Effector memory CD8-positive, alpha-beta T cell (primary cell): ENCODE data around the gene VTI1A.

Source experiments
- ATAC-seq: fragments of 150-1000 bp; cut with Tn5 transposase; replicated peaks from 2 replicates; pipeline ENCODE4 v1.10.0; 2021; ENCODE audit warnings: mild to moderate bottlenecking, moderate library complexity
- DNase-seq, 3 experiments: peaks; one replicate each; pipeline ENCODE4 v3.0.0; 2021
- H3K27ac Mint-ChIP-seq, 2 donors: one replicate each; pipeline ENCODE4 v1.8.0; 2022; ENCODE audit warnings: mild to moderate bottlenecking in 2 of 2, mixed read lengths in 2 of 2, moderate library complexity in 2 of 2
- H3K27me3 Mint-ChIP-seq, 2 donors: one replicate each; pipeline ENCODE4 v1.8.0; 2022; ENCODE audit warnings: mixed read lengths in 2 of 2
- H3K36me3 Mint-ChIP-seq: one replicate; pipeline ENCODE4 v1.8.0; 2022; ENCODE audit warnings: mild to moderate bottlenecking, moderate library complexity, mixed read lengths; ENCODE audit not compliant: insufficient read depth
- H3K4me1 Mint-ChIP-seq, 2 donors: one replicate each; pipeline ENCODE4 v1.8.0; 2022; ENCODE audit warnings: low read depth in 2 of 2, mixed read lengths in 2 of 2
- H3K4me3 Mint-ChIP-seq, 2 donors: one replicate each; pipeline ENCODE4 v1.8.0; 2022; ENCODE audit warnings: mild to moderate bottlenecking in 2 of 2, mixed read lengths in 2 of 2, moderate library complexity in 2 of 2
- H3K9me3 Mint-ChIP-seq, 2 donors: one replicate each; pipeline ENCODE4 v1.8.0; 2022; ENCODE audit warnings: mixed read lengths in 2 of 2

VTI1A gene

DNA sequence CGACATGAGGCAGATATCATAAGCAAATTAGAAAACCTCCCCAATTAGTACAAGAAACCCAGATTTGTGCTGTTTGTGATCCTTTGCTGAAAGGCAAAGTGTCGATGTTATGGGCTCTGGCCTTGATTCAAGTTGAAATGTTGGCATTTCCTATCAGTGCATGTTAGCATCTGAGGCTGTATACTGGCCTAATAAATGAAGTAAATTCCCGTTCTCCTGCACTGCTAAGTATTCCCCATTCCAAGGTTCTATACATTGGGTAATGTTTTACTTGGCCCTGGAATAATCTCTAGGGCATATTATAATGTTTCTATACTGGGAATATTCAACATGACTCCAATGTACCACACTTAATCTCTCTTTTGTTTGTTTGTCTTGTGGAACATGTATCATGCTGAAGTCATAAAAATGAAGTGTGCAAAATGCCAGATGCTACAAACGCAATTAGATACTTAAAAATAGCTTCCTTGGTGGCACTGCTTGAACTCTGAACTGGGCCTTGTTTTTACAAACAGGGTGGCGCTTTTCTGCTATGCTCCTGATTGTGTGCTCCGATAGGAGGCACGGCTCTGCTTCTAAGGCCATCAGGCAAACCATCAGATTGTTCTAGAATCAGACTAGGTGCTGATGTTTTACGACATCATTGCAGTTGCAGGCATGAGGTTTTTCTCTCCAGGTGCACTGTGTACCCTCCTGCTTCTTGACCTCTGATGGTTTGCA, 346.3 kb downstream of the VTI1A start:
- Mint-ChIP-seq H3K27me3 (no peaks in the 10 kb centered on the region), H3K9me3 (peaks cover 3 to 7% of the 10 kb centered on the region in 2 donors), H3K4me3 (no peak overlapping the region), H3K4me1 (peaks cover 0 to 3% of the 10 kb centered on the region in 2 donors), H3K27ac (peak overlapping the region in 1 of 2 donors; percentile 36), H3K36me3 (peaks cover 2% of the 10 kb centered on the region)
- DNase-seq: no peak
- ATAC-seq: no peak

DNA sequence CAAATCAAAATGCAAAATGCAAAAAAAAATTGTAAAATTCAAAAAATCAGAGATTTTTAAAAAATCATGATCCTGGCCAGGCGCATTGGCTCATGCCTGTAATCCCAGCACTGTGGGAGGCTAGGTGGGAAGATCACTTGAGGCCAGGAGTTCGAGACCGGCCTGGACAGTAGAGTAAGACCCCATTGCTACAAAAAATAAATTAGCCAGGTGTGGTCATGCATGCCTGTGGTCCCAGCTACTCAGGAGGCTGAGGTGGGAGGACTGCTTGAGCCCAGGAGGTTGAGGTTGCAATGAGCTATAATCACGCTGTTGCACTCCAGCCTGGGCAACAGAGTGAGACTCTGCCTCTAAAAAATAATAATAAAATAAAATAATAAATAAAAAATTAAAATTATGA, 347.2 kb downstream of the VTI1A start:
- Mint-ChIP-seq H3K27me3 (no peaks in the 10 kb centered on the region), H3K4me1 (peaks cover 0 to 3% of the 10 kb centered on the region in 2 donors), H3K36me3 (peaks cover 2% of the 10 kb centered on the region), H3K9me3 (peaks cover 3 to 6% of the 10 kb centered on the region in 2 donors), H3K27ac (no peak overlapping the region), H3K4me3 (no peak overlapping the region)
- ATAC-seq (no peak), DNase-seq (no peak)

DNA sequence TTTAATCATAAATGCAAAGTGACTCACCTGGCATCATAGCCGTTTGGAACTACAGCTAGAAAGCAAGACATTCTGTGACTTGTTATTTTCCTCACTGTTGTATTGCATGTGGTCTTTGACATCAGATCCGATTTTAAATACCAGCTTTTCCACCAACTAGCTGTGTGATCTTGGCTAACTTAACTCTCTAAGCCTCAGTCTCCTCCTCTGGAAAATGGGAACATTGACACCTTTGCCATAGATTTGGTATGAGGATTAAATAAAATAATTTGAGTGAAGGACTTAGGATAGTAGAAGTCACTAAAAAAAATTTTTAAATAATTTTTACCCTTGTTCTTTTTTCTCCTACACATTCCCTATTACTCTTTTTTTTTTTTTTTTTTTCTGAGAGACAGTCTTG, 348.1 kb downstream of the VTI1A start:
- no peak overlapping the region for H3K4me3 Mint-ChIP-seq
- H3K9me3 Mint-ChIP-seq: peaks cover 0 to 2% of the 10 kb centered on the region in 2 donors
- peaks cover 2% of the 10 kb centered on the region for H3K36me3 Mint-ChIP-seq
- ATAC-seq (no peak), DNase-seq (no peak)
- peaks cover 0 to 7% of the 10 kb centered on the region in 2 donors for H3K4me1 Mint-ChIP-seq
- H3K27ac Mint-ChIP-seq: no peak overlapping the region
- H3K27me3 Mint-ChIP-seq: no peaks in the 10 kb centered on the region

DNA sequence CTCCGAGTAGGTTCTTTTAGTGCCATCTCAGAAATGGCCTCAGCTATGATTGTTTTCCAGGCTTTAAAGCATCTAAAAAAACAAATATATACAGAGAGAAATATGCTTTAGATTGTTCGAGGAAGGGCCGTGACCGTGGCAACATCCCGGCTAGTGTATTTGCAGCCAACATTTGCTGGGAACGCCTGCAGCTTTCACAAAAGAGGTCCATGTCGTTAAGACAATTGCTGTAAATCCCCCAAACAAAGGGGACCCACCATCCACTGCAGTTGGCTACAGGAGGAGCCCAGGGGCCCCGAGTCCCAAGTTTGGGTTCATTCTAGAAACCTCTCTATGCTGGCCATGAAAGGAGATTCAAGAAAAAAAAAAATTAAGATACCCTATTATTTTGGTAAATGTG, 350.2 kb downstream of the VTI1A start:
- Mint-ChIP-seq H3K27me3 (no peaks in the 10 kb centered on the region), H3K36me3 (peaks cover 3% of the 10 kb centered on the region)

DNA sequence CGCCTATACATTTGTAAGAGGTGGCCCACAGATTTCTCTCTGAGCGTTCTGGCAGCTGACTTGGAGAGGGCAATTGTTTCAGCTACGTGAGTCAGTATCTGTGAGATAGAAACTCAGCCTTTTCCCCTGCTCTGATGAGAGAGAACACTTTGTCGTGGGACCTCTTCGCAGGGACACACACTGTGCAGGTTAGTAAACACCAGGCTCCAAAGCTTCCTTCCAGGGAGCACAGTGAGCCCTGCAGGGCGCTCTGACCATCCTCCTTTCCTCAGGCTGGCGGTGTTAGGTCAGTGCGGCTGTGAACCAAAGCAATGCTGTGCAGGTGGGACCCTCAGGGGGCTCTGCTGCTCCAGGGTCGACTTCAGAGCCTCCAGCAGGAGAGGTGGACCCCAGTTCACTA, 350.8 kb downstream of the VTI1A start:
- H3K4me1 Mint-ChIP-seq: peaks cover 0 to 7% of the 10 kb centered on the region in 2 donors
- no peaks in the 10 kb centered on the region for H3K27me3 Mint-ChIP-seq
- ATAC-seq (no peak), DNase-seq (no peak)
- no peak overlapping the region for H3K4me3 Mint-ChIP-seq
- H3K36me3 Mint-ChIP-seq: peaks cover 3% of the 10 kb centered on the region
- no peaks in the 10 kb centered on the region for H3K9me3 Mint-ChIP-seq
- no peak overlapping the region for H3K27ac Mint-ChIP-seq

More for the DNA sequence above, 350.2 kb downstream of the VTI1A start:
- peaks cover 0 to 7% of the 10 kb centered on the region in 2 donors for H3K4me1 Mint-ChIP-seq
- H3K4me3 Mint-ChIP-seq: no peak overlapping the region
- ATAC-seq (no peak), DNase-seq (no peak)
- no peak overlapping the region for H3K27ac Mint-ChIP-seq
- no peaks in the 10 kb centered on the region for H3K9me3 Mint-ChIP-seq

DNA sequence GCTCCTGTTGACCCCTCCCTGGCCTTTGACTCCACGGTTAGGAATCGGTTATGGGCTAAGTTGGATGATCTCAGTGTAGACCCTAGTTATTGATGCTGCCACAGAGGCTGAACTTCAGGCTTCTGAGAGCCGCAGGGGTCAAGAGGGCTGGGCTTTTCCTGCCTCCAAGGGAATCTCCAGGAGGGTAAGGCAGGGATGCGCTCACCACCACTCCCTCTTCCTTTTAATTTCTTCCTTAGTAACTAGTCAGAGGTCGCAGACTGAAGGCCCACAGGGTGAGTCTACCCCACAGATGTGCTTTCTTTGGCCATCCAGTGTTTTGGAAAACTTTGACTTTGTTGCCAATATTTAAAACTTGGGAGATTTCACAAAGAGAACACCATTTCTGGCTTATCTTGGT, 352.0 kb downstream of the VTI1A start:
- ATAC-seq (no peak), DNase-seq (no peak)
- Mint-ChIP-seq H3K4me1 (peaks cover 0 to 7% of the 10 kb centered on the region in 2 donors), H3K9me3 (no peaks in the 10 kb centered on the region), H3K4me3 (no peak overlapping the region), H3K27me3 (no peaks in the 10 kb centered on the region), H3K36me3 (peaks cover 3% of the 10 kb centered on the region), H3K27ac (no peak overlapping the region)

DNA sequence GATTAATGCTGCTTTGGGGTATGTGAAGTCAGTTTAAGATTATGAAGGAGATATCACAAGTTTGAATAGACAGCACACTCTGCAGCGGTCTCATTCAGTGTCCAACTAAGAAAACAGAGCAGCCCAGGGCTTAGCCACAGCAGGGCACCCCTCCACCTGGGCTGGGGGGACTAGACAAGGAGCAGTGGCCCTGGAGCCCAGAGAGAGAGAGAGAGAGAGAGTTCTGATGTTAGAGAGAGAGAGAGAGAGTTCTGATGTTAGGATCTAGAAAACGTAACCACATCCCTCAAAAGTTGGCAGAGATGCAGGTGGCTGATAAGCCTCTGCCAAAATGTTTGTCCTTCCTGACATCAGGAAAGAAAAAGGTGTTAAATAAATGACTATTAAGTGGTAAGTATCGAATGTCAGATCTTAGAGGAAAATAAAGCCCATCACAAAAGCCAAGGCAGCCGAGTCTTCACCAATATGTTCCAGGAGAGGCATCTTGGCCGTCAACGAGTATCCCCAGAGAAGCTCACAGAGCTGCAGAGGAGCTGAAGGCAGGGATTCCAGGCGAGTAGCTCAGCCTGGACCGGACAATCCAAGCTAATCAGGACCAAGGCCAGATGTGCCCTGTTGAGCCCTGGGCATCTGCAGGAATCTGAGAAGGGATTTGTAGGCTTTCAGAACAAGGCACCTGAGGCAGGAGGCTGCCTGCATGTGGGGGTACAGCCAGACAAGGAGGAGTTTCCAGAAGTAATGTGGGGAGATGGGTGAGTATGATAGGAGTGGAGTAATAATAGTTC, 352.9 kb downstream of the VTI1A start:
- no peak overlapping the region for H3K4me3 Mint-ChIP-seq
- peaks cover 0 to 7% of the 10 kb centered on the region in 2 donors for H3K4me1 Mint-ChIP-seq

DNA sequence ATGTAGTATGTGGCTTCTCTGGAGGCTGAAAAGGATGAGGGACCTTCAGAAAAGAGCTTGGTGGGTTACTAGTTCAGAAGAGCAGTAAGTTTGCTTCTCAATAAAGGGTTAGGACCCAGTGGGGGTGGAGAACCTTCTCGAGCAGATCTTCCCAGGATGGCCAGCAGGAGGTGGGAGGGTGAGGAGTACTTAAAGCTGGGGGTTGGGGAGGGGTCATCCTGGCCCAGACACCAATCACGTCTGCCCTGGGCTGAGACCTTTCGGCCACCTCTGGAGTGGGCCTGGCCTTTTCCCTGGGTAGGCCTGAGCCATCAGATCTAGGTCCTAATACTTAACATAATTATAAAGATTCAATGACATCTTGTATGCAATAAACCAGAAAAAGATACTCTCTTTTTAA, 354.0 kb downstream of the VTI1A start:
- Mint-ChIP-seq H3K27ac (no peak overlapping the region), H3K36me3 (peaks cover 3% of the 10 kb centered on the region), H3K4me3 (no peak overlapping the region), H3K4me1 (peaks cover 0 to 7% of the 10 kb centered on the region in 2 donors), H3K9me3 (no peaks in the 10 kb centered on the region), H3K27me3 (no peaks in the 10 kb centered on the region)
- DNase-seq (no peak), ATAC-seq (no peak)

More for the DNA sequence above, 352.9 kb downstream of the VTI1A start:
- Mint-ChIP-seq H3K27me3 (no peaks in the 10 kb centered on the region), H3K9me3 (no peaks in the 10 kb centered on the region), H3K27ac (no peak overlapping the region), H3K36me3 (peaks cover 3% of the 10 kb centered on the region)
- ATAC-seq (no peak), DNase-seq (no peak)

DNA sequence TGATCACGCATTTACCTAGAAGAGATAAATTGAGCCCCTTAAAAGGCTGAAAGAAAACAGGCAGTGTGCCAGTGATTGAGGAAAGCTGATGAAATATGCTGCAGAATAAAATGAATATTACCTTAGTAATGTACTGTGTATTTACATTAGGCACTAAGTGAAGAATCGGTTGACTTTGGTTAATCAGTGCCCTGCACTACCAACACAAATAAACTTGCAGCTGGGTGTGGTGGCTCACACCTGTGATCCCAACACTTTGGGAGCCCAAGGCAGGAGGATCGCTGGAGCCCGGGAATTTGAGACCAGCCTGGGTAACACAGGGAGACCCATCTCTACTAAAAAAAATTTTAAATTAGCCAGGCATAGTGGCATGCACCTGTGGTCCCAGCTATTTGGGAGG, 354.7 kb downstream of the VTI1A start:
- DNase-seq: no peak
- no peaks in the 10 kb centered on the region for H3K9me3 Mint-ChIP-seq
- no peaks in the 10 kb centered on the region for H3K27me3 Mint-ChIP-seq
- H3K36me3 Mint-ChIP-seq: peaks cover 3% of the 10 kb centered on the region
- no peak for ATAC-seq
- H3K4me1 Mint-ChIP-seq: peaks cover 0 to 7% of the 10 kb centered on the region in 2 donors
- no peak overlapping the region for H3K4me3 Mint-ChIP-seq
- H3K27ac Mint-ChIP-seq: no peak overlapping the region

DNA sequence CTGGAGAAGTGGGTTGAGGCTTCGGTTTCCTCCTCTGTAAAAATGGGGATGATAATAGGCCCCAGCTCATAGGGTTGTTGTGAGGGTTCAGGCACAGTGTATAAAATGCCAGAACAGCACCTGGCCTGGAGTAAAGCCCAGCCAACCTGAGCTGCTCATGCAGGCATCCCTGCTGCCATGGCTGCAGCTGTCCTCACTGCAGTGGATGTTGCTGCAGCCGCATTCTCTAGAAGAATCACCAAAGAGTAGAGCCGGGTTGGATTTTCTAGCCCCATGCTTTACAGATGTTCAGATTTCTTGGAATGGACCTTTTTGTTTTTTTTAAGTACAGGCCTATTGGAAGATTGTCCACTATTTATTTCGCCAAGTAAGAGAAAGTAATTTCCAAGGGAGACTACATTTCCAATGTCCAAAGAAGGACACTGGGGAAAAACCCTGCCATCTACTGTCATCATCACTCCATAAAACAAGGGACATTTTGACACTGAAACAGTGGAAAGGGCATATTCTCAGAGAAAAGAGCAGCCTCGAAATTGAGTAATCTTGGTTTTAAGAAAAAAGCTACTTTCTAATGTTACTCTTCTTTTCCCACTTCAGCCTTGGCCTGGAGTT, 355.5 kb downstream of the VTI1A start:
- Mint-ChIP-seq H3K27ac (no peak overlapping the region), H3K4me1 (peaks cover 0 to 4% of the 10 kb centered on the region in 2 donors), H3K36me3 (peaks cover 5% of the 10 kb centered on the region), H3K4me3 (no peak overlapping the region), H3K9me3 (no peaks in the 10 kb centered on the region), H3K27me3 (no peaks in the 10 kb centered on the region)
- no peak for ATAC-seq
- DNase-seq: no peak

DNA sequence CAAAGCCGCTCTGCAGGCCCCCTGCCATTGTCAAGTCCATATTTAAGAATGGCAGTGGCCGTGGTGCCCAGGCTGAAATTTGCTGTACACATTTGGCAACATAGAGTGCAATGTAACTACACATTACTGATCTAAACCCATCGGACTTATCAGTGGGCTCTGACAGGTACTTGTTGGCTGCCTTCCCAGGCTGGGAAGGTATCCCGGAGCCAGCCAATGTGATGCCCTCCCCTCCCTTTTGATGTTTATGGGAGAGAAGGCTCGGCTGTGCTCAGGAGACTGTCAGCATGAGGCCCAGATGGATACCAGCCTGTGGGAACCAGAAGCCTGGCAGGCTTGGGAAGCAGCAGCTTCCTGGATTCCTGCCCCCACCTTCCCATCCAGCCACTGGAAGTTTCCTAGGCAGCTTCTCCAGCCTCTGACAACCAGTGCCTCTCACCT, 357.0 kb downstream of the VTI1A start:
- no peak for DNase-seq
- Mint-ChIP-seq H3K27me3 (no peaks in the 10 kb centered on the region), H3K4me1 (peaks cover 0 to 4% of the 10 kb centered on the region in 2 donors)

DNA sequence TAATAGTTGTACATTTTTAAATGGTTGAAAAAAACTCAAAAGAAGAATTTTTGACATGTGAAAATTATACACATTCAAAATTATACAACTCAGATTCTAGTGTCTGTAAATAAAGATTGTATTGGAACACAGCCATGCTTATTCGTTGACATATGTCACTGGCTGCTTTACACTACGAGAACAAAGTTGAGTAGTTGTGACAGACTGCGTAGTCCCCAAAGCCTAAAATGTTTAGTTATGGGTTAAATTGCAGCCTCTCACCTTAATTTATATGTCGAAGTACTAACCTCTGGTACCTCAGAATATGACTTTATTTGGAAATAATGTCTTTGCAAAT, 358.2 kb downstream of the VTI1A start:
- H3K36me3 Mint-ChIP-seq: peaks cover 10% of the 10 kb centered on the region
- H3K9me3 Mint-ChIP-seq: no peaks in the 10 kb centered on the region
- no peak for ATAC-seq
- no peak for DNase-seq
- H3K27me3 Mint-ChIP-seq: no peaks in the 10 kb centered on the region
- no peak overlapping the region for H3K4me3 Mint-ChIP-seq
- no peak overlapping the region for H3K27ac Mint-ChIP-seq
- no peaks in the 10 kb centered on the region for H3K4me1 Mint-ChIP-seq

More for the DNA sequence above, 357.0 kb downstream of the VTI1A start:
- Mint-ChIP-seq H3K9me3 (no peaks in the 10 kb centered on the region), H3K27ac (no peak overlapping the region), H3K36me3 (peaks cover 7% of the 10 kb centered on the region), H3K4me3 (no peak overlapping the region)
- no peak for ATAC-seq

DNA sequence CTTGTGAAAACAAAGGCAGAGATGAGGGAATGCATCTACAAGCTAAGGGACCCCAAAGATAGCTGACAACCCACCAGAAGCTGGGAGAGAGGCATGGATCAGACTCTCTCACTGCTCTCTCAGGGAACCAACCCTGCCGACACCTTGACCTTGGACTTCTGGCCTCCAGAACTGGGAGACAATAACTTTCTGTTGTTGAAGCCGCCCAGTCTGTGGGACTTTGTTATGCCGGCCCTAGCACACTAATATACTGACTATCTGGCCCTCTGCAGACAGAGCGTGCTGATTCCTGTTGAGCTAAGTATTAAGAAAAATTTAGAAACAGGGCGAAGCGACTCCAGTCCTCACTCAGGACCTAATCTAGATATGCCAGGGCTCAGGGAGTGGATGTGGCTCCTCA, 358.7 kb downstream of the VTI1A start:
- Mint-ChIP-seq H3K4me3 (no peak overlapping the region), H3K36me3 (peaks cover 14% of the 10 kb centered on the region), H3K27me3 (no peaks in the 10 kb centered on the region), H3K9me3 (no peaks in the 10 kb centered on the region), H3K27ac (no peak overlapping the region), H3K4me1 (no peaks in the 10 kb centered on the region)
- DNase-seq (no peak), ATAC-seq (no peak)

DNA sequence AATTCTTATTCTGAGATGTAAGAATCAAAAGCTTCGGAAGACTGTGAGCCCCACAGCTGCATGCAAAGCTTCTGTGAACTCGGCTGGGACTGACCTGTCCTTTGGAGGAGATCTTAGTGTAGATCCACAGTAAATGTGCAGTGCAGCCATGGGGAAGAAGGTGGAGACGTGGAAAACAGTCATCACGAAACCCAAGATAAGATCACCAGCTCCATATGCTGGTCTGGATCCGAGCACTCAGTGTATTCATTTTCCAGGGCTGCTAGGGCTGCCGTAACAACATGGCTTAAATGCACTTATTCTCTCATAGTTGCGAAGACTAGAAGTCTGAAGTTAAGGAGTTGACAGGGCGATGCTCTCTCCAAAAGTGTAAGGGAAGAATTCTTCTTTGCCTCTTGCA, 360.0 kb downstream of the VTI1A start:
- ATAC-seq (no peak), DNase-seq (no peak)
- Mint-ChIP-seq H3K9me3 (no peaks in the 10 kb centered on the region), H3K36me3 (peaks cover 15% of the 10 kb centered on the region), H3K27ac (no peak overlapping the region), H3K4me1 (no peaks in the 10 kb centered on the region), H3K27me3 (no peaks in the 10 kb centered on the region), H3K4me3 (no peak overlapping the region)
